ENCODE measurements around the gene RRAS2. TPM values are rescaled to one million over a fixed set of nuclear protein-coding genes. Genes with fewer than 3 reads are reported as not detected.

The RRAS2 gene
- total and polyA plus RNA-seq, 2 of the 4 experiments (the other 2 are of a cell fraction) = 85.5 to 106 TPM

- Histone ChIP-seq H3K4me1 (ENCODE audit: control insufficient read depth, insufficient read depth, low read length) (no peaks in the 10 kb centered on the region), H2AK9ac (replicated peaks; ENCODE audit: low read depth, low read length, poor library complexity) (no peak overlapping the region), H3K23ac (ENCODE audit: low read depth, low read length) (no peak overlapping the region), H3K36me3 (ENCODE audit: control insufficient read depth, insufficient read depth, low read length) (no peaks in the 10 kb centered on the region), H4K8ac (ENCODE audit: low read depth in 2 of 2, low read length in 2 of 2) (no peak overlapping the region), H3K27ac (ENCODE audit: insufficient read depth, low read length) (no peak overlapping the region), H2BK5ac (ENCODE audit: low read depth, low read length, poor library complexity, severe bottlenecking) (no peak overlapping the region), H3K9me1 (ENCODE audit: insufficient read depth, low read length) (no peaks in the 10 kb centered on the region), H3K4me2 (ENCODE audit: low read depth, low read length) (no peak overlapping the region), H2BK15ac (ENCODE audit: low read depth, low read length) (no peak overlapping the region), H4K91ac (ENCODE audit: insufficient read depth, low read depth, low read length) (no peak overlapping the region), H3K4me3 (ENCODE audit: insufficient read depth, low read depth, low read length) (no peak overlapping the region), H3K9me3 (ENCODE audit: control insufficient read depth, insufficient read depth, low read length) (no peaks in the 10 kb centered on the region), H2AK5ac (ENCODE audit: low read depth, low read length) (no peak overlapping the region), H3K79me1 (ENCODE audit: low read depth in 1 of 2, low read length in 2 of 2) (no peaks in the 10 kb centered on the region), H3K9ac (ENCODE audit: low read depth, low read length) (no peak overlapping the region), H3K4ac (ENCODE audit: low read depth, low read length) (no peak overlapping the region), H2AFZ (replicated peaks; ENCODE audit: low read length, poor library complexity) (no peak overlapping the region), H3K56ac (ENCODE audit: extremely low read depth, insufficient read depth, low read length) (no peak overlapping the region), H4K5ac (ENCODE audit: low read depth, low read length) (no peak overlapping the region), H3K14ac (replicated peaks; ENCODE audit: low read depth, low read length) (no peak overlapping the region), H3K18ac (ENCODE audit: low read depth, low read length) (no peak overlapping the region), H2BK20ac (ENCODE audit: low read depth, low read length) (no peak overlapping the region), H2BK120ac (ENCODE audit: low read depth, low read length) (no peak overlapping the region), H3K27me3 (ENCODE audit: control insufficient read depth, insufficient read depth, low read length) (peaks cover 31% of the 10 kb centered on the region), H4K20me1 (ENCODE audit: insufficient read depth, low read length) (no peaks in the 10 kb centered on the region)
- DNase-seq (no peak), ATAC-seq (ENCODE audit: low read depth) (no peak)
- POLR2A ChIA-PET (ENCODE audit: unreplicated experiment) = no interaction called here
- CTCF ChIA-PET = no interaction called here
- BruUV-seq (replicated peaks) = no TSS peak
- no peak for TF ChIP-seq FOS (IDR thresholded peaks at IDR 0.05; ENCODE audit: low read depth, low read length)
- intact Hi-C loops (cut with micrococcal nuclease) = no loop called here
- in situ Hi-C loops (cut with MboI; ENCODE audit: low sequenced_read_pairs) = loop anchor here (10.0 kb wide), 1 partner anchor 468 kb away; no protein-coding TSS in a partner anchor
- WGBS, 2 experiments (ENCODE audit: extremely low coverage in 2 of 2, insufficient read length in 1 of 2) = 52% methylated on average over 4 of the region's 4 CpGs; no CpG with 5 or more reads in 1 of the 2 experiments
- dilution Hi-C loops (cut with HindIII; ENCODE audit: low sequenced_read_pairs, unreplicated experiment) = no loop called here
Measured at GRCh38 chr11:14242733-14243132, 116.2 kb downstream of the RRAS2 start.
